LHCN-M2 (cell line): ENCODE data around the gene ERVH48-1. TPM values are rescaled to one million over a fixed set of nuclear protein-coding genes. Genes with fewer than 3 reads are reported as not detected.
"Not testable (repeated sequence)": the region's sequence is repeated elsewhere in the genome, so short reads cannot be mapped to it uniquely, and the experiment has no call there.

Experiments
- DNase-seq: peaks from one replicate; pipeline ENCODE4 v3.0.0-alpha.2; 2012; ENCODE audit warnings: low read depth
- total RNA-seq: library from RNA; depleted of rRNA; stranded (reverse); fragments of >200 nt; gene quantifications from 2 replicates; pipeline ENCODE4 v1.2.3, GENCODE V29; 2014

The ERVH48-1 gene
- total RNA-seq, 1 experiment from 2014 or later = not detected

GRCh38 chr21:42939582-42940413, 14.4 kb upstream of the ERVH48-1 start:
- peak; percentile 99 for DNase-seq

- DNase-seq = not testable (repeated sequence)
Measured at GRCh38 chr21:42938606-42938995, 13.2 kb upstream of the ERVH48-1 start.

DNA sequence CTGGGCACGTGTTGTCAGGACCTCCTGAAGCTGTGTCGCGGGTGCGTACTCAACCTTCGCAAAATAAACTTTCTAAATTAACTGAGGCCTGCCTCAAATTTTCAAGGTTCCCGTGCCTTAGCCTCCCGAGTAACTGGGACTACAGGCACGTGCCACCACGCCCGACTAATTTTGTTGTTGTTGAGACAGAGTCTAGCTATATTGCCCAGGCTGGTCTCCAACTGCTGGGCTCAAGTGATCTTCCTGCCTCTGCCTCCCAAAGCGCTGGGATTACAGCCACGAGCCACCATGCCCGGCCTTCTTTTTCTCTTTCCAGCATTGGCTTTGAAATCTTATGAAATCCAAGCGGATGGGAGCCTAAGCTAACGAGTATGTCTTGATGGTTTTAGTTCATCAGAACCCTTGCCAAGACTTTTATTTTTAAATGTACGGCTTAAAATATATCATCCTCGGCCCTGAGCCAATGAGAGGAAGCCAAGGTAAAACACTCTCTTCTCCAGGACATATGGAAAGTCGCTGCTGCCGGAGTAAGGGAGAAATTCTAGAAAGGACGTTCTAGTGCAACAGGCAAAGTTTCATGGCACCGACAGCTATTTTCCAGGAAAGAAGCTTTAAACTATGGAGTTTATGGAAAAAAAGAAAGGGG, 12.7 kb upstream of the ERVH48-1 start:
- DNase-seq = no peak

DNA sequence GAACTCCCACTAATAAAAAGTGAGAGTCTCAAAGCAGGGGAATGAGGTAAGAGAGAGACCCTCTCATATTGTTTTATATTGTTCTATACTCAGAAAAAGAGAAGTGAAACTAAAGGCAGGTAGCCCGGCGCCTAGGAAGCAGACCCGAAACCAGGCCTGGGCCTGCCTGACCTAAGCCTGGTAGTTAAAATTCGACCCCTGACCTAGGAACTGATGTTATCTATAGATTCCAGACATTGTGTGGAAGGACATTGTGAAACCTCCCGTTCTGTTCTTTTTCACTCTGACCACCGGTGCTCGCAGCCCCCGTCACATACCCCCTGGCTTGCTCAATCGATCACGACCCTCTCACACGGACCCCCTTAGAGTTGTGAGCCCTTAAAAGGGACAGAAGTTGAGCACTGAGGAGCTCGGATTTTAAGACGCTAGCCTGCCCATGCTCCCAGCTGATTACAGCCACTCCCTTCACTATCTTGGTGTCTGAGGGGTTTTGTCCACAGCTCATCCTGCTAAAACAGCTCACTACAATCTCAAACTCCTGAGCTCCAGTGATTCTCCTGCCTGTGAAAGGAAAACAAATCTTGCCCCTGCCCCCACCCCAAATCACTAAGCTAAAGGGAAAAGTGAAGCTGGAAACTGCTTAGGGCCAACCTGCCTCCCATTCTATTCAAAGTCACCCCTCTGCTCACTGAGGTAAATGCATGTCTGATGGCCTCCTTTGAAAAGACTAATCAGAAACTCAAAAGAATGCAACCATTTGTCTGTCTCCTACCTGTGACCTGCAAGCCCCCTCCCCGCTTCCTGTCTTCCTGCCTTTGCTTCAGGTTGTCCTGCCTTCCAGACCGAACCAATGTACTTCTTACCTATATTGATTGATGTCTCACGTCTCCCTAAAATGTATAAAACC, 11.9 kb upstream of the ERVH48-1 start:
- DNase-seq = not testable (repeated sequence)

DNA sequence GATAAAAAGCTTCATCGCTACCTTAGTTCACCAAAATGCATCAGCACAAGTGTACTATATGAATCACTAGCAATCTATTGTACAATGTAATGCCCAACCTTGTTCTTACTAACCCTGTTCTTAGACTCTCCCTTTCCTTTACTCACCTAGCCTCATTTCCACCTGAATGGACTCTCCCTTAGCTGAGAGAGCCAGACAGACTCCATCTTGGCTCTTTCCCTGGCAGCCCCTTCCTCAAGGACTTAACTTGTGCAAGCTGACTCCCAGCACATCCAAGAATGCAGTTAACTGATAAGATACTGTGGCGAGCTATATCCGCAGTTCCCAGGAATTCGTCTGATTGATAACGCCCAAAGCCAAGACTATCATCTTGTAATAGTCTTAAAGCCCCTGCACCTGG, 10.9 kb upstream of the ERVH48-1 start:
- not testable (repeated sequence) for DNase-seq

DNA sequence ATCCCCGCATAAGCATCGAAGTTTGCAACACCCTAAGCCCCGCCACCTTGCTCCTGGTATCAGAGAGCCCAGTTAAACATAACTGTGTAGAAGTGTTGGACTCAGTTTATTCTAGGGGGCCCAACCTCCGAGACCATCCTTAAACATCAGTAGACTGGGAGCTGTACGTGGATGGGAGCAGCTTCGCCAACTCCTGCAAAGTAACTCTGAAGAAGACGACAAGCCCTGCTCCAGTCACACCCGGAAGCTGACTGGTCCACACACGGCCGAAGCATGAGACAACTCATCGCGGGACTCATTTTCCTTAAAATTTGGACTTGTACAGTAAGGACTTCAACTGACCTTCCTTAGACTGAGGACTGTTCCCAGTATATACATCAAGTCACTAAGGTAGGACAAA, 8.5 kb upstream of the ERVH48-1 start:
- DNase-seq = not testable (repeated sequence)

DNA sequence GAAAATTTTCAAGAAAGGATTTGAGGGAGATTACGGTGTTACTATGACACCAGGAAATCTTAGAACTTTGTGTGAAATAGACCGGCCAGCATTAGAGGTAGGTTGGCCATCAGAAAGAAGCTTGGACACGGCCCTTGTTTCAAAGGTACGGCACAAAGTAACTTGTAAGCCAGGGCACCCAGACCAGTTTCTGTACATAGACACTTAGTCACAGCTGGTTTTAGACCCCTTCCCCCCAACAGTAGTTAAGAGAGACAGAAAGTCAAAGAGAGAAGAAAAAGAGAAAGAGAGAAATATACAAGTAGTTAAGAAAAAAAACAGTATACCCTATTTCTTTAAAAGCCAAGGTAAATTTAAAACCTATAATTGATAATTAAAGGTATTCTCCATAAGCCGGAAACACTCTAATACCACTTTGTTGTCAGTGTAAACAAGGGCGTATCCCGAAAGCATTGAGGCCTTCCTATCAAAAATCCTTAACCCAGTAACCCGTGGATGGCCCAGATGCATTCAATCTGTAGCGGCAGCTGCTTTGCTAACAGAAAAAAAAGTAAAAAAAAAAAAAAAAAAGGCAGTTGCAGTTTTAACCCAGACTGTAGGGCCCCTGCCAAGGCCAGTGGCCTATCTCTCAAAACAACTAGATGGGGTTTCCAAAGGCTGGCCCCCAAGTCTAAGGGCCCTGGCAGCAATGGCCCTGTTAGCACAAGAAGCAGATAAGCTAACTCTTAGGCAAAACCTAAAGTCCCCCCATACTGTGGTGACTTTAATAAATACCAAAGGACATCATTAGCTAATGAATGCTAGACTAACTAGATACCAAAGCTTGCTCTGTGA, 7.9 kb upstream of the ERVH48-1 start:
- DNase-seq = not testable (repeated sequence)

GRCh38 chr21:42932378-42933136, 7.1 kb upstream of the ERVH48-1 start:
- DNase-seq = not testable (repeated sequence)

DNA sequence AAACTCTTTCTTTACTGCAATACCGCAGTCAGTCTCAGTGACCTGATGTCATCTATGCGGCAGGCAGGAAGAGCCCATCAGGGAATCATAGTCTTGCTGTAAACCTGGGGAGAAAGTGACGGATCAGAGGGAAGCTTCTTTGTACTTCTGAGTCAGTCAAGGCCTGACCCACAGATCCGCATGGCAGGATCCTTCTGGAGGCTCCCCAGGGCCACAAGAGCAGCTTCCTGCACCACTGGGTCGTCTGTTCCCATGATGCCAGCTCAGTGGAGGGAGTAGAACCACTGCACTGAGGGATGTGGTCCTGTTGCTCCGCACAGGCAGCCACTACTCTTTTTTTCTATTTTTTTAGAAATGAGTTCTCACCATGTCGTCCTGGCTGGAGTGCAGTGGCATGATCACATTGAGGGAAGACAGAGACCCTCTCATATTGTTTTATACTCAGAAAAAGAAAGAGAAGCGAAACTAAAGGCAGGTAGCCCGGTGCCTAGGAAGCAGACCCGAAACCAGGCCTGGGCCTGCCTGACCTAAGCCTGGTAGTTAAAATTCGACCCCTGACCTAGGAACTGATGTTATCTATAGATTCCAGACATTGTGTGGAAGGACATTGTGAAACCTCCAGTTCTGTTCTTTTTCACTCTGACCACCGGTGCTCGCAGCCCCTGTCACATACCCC, 6.3 kb upstream of the ERVH48-1 start:
- DNase-seq = no peak

DNA sequence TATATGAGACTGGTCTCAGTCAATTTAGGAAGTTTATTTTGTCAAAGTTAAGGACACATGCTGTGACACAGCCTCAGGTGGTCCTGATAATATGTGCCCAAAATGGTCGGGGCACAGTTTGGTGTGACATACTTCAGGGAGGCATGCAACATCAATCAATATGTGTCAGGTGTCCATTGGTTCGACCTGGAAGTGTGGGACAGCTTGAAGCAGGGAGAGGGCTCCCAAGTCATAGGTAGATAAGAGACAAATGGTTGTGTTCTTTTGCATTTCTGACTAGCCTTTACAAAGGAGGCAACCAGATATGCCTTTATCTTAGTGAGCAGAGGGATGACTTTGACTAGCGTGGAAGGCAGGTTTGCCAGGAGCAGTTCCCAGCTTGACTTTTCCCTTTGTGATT, 4.5 kb upstream of the ERVH48-1 start:
- DNase-seq = no peak

DNA sequence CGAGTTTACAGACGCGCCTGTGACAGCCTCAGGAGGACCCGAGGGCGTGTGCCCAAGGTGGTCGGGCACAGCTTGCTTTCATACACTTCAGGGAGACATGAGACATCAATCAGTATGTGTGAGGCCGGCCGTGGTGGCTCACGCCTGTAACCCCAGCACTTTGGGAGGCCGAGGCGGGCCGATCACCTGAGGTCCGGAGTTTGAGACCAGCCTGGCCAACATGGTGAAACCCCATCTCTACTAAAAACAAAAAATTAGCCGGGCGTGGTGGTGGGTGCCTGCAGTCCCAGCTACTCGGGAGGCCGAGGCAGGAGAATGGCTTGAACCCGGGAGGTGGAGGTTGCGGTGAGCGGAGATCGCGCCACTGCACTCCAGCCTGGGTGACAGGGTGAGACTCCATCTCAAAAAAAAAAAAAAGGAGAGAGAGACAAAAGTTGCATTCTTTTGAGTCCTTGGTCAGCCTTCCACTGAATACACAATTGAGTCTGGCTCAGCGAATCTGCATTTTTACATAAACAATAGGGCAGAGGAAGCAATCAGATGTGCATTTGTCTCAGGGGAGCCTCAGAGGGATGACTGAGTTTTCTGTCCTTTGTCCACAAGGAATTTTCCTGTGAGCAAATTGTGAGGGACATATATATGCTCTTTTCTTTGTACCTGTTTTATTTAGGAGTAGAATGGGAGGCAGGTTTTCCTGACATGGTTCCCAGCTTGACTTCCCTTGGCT, 2.2 kb upstream of the ERVH48-1 start:
- not testable (repeated sequence) for DNase-seq

GRCh38 chr21:42924433-42924751, 1.0 kb downstream of the ERVH48-1 start:
- no peak for DNase-seq

- DNase-seq = peak; percentile 87
Measured at GRCh38 chr21:42923553-42924432, 1.6 kb downstream of the ERVH48-1 start.

DNA sequence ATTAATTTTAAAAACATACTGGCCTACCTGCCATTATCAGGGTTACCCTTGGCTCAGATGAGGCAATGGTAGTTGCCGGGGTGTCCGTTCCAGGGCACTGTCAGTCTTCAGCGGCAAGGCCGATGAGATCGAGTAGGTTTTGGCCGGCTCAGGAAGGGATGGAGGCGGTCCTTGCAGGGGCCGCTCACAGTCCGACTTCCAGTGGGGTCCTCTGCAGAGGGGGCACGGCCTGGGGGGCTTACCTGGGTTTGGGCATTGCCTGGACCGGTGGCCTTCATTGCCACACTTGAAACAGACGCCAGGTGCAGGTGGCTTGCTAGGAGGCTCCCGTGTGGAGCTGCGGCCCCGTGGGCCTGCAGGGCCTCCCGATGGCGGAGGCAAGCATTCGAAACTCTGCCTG, 2.5 kb downstream of the ERVH48-1 start:
- DNase-seq = no peak

GRCh38 chr21:42921927-42922326, 3.5 kb downstream of the ERVH48-1 start:
- DNase-seq = no peak

DNA sequence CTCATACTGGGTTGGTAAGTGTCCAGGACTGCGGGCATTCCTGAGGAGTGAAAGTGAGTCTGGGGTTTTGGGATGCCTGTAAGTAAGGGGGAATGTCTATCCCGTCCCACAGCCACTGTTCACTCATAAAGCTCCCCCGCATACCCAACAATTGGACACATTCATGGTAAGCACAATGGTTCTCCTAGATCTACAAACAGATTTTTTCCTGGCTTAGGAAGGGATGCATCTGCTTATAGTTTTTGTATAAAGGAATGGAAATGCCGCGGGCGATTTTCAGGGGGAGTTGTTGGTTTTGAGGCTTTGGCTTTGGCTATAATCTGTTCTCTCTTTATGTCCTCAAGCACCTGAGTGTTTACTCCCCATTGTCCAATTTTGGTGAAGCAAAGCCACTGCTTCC, 7.1 kb downstream of the ERVH48-1 start:
- no peak for DNase-seq

GRCh38 chr21:42913476-42913875, 12.0 kb downstream of the ERVH48-1 start:
- DNase-seq = no peak

DNA sequence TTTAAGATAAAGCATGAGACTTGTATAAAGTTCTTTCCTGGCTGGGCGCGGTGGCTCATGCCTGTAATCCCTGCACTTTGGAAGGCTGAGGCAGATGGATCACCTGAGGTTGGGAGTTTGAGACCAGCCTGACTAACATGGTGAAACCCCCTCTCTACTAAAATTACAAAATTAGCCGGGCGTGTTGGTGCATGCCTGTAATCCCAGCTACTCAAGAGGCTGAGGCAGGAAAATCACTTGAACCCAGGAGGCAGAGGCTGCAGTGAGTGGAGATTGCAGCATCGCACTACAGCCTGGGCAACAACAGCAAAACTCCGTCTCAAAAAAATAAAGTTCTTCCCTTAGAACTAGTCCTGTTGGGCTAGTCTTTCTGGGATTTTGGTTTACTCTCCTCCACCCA, 13.5 kb downstream of the ERVH48-1 start:
- not testable (repeated sequence) for DNase-seq
